ENCODE measurements around the gene FAM13C. TPM values are rescaled to one million over a fixed set of nuclear protein-coding genes. Genes with fewer than 3 reads are reported as not detected.

Gene FAM13C
- total RNA-seq, 1 donor from 2014 or later: 11.8 TPM

GRCh38 chr10:59315465-59315864, 46.9 kb downstream of the FAM13C start:
- TF ChIP-seq CTCF (IDR thresholded peaks at IDR 0.05): no peak
- Histone ChIP-seq H3K9me3 (no peaks in the 10 kb centered on the region), H3K27ac (no peak overlapping the region), H3K36me3 (no peaks in the 10 kb centered on the region), H3K27me3 (no peaks in the 10 kb centered on the region), H3K4me3 (no peak overlapping the region), H3K4me1 (peaks cover 5% of the 10 kb centered on the region)
- intact Hi-C loops (cut with DNase I): no loop called here
- ATAC-seq (no peak), DNase-seq (no peak)

GRCh38 chr10:59314268-59314667, 48.1 kb downstream of the FAM13C start:
- Histone ChIP-seq H3K9me3 (no peaks in the 10 kb centered on the region), H3K27me3 (no peaks in the 10 kb centered on the region), H3K4me1 (peaks cover 5% of the 10 kb centered on the region), H3K4me3 (no peak overlapping the region), H3K27ac (no peak overlapping the region), H3K36me3 (no peaks in the 10 kb centered on the region)
- ATAC-seq: no peak
- DNase-seq: no peak
- intact Hi-C loops (cut with DNase I): no loop called here
- TF ChIP-seq CTCF (IDR thresholded peaks at IDR 0.05): no peak

- H3K27me3 ChIP-seq: no peaks in the 10 kb centered on the region
- DNase-seq (no peak), ATAC-seq (no peak)
- H3K36me3 ChIP-seq: no peaks in the 10 kb centered on the region
- H3K9me3 ChIP-seq: no peaks in the 10 kb centered on the region
- peaks cover 5% of the 10 kb centered on the region for H3K4me1 ChIP-seq
- H3K27ac ChIP-seq: no peak overlapping the region
- TF ChIP-seq CTCF (IDR thresholded peaks at IDR 0.05): no peak
- H3K4me3 ChIP-seq: no peak overlapping the region
- intact Hi-C loops (cut with DNase I): no loop called here
Observed at GRCh38 chr10:59312247-59312646, 50.1 kb downstream of the FAM13C start.

- peaks cover 4% of the 10 kb centered on the region for H3K4me1 ChIP-seq
Observed at GRCh38 chr10:59311025-59311424, 51.3 kb downstream of the FAM13C start.

GRCh38 chr10:59310324-59310914, 51.9 kb downstream of the FAM13C start:
- no peak for ATAC-seq
- H3K4me3 ChIP-seq: no peak overlapping the region
- no peak overlapping the region for H3K27ac ChIP-seq
- no peaks in the 10 kb centered on the region for H3K4me1 ChIP-seq
- no peak for TF ChIP-seq CTCF (IDR thresholded peaks at IDR 0.05)
- intact Hi-C loops (cut with DNase I): no loop called here
- H3K36me3 ChIP-seq: no peaks in the 10 kb centered on the region
- no peaks in the 10 kb centered on the region for H3K9me3 ChIP-seq
- H3K27me3 ChIP-seq: no peaks in the 10 kb centered on the region
- no peak for DNase-seq

More at GRCh38 chr10:59311025-59311424, 51.3 kb downstream of the FAM13C start:
- ATAC-seq (no peak), DNase-seq (no peak)
- no peaks in the 10 kb centered on the region for H3K27me3 ChIP-seq
- H3K36me3 ChIP-seq: no peaks in the 10 kb centered on the region
- no peak for TF ChIP-seq CTCF (IDR thresholded peaks at IDR 0.05)
- no peak overlapping the region for H3K4me3 ChIP-seq
- intact Hi-C loops (cut with DNase I): no loop called here
- H3K9me3 ChIP-seq: no peaks in the 10 kb centered on the region
- no peak overlapping the region for H3K27ac ChIP-seq

Measured in upper lobe of right lung (tissue), 1 donor.